ENCODE measurements around the gene HNRNPA0.
"Not testable (repeated sequence)": the region's sequence is repeated elsewhere in the genome, so short reads cannot be mapped to it uniquely, and the experiment has no call there.

The HNRNPA0 gene

DNA sequence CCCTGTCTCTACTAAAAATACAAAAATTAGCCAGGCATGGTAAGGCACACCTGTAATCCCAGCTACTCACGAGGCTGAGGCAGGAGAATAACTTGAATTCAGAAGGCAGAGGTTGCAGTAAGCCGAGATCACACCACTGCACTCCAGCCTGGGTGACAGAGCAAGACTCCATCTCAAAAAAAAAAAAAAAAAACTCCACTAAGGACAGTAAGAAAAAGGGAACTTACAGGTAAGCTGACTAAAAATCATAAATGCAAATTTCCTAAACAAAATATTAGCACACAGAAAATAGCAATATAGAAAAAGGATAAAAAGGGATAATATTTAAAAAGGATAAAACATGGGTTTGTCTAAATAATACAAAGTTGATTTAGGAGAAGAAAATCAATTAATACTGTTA is 27.9 kb upstream of the HNRNPA0 start:
- Histone ChIP-seq H3K27ac (ENCODE audit: low read depth, low read length) (no peak overlapping the region), H3K4me3 (ENCODE audit: insufficient read depth, low read length, poor library complexity, severe bottlenecking) (no peak overlapping the region), H4K20me1 (ENCODE audit: low read depth, low read length) (no peaks in the 10 kb centered on the region), H3K4me2 (ENCODE audit: low read depth, low read length, poor library complexity, severe bottlenecking) (no peak overlapping the region), H3K9me3 (ENCODE audit: insufficient read depth, low read length) (no peaks in the 10 kb centered on the region), H3K9ac (ENCODE audit: low read length) (no peak overlapping the region), H3F3A (ENCODE audit: insufficient read depth) (no peaks in the 10 kb centered on the region), H3K36me3 (ENCODE audit: low read length) (no peaks in the 10 kb centered on the region), H3K27me3 (ENCODE audit: low read length) (no peaks in the 10 kb centered on the region), H2AFZ (ENCODE audit: low read depth, low read length, severe bottlenecking) (no peak overlapping the region), H3K9me2 (replicated peaks; ENCODE audit: insufficient read depth, low read length) (no peaks in the 10 kb centered on the region), H3K79me2 (ENCODE audit: insufficient read depth, low read length) (no peaks in the 10 kb centered on the region)
- TF ChIP-seq, protein P1, sequence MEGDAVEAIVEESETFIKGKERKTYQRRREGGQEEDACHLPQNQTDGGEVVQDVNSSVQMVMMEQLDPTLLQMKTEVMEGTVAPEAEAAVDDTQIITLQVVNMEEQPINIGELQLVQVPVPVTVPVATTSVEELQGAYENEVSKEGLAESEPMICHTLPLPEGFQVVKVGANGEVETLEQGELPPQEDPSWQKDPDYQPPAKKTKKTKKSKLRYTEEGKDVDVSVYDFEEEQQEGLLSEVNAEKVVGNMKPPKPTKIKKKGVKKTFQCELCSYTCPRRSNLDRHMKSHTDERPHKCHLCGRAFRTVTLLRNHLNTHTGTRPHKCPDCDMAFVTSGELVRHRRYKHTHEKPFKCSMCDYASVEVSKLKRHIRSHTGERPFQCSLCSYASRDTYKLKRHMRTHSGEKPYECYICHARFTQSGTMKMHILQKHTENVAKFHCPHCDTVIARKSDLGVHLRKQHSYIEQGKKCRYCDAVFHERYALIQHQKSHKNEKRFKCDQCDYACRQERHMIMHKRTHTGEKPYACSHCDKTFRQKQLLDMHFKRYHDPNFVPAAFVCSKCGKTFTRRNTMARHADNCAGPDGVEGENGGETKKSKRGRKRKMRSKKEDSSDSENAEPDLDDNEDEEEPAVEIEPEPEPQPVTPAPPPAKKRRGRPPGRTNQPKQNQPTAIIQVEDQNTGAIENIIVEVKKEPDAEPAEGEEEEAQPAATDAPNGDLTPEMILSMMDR (IDR thresholded peaks at IDR 0.05; ENCODE audit: insufficient read depth, low read length, poor library complexity, severe bottlenecking), result no peak
- no peak for TF ChIP-seq EZH2phosphoT487 (conservative IDR thresholded peaks at IDR 0.05; ENCODE audit: low read length)

DNA sequence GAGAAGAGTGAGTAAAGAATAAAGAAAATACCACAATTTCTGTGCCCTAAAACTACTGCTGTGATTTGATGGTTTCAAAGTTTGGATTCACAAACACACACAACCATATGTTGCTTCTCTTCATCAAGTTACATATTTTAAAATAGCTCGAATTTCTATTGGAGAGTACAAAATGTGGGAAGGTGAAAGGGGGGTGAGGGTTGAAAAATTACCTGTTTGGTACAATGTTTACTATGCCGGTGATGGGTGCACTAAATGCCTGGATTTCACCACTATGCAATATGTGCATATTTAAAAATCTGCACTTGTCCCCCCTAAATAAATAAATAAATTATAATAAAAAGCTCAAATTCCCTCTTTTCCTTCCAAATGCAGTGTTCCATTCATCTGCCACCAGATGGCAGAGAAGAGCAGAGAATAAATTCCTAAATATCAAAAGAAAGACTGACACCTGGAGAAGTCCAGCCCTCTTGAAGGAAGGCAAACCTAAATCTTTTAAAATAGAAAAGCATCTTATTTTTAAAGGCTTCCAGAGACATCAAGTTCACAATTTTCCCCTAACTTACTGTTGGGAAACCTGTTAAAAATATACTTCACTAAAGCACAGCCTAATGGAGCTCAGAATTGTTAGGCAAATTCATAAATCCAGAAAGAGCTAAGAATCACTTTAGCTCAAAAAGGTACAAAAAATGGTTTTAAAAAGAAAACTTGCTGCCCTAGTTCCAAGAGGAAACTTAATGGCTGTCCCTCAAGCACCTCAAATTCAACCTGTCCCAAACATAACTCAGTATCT is 24.8 kb upstream of the HNRNPA0 start:
- Histone ChIP-seq H3K79me2 (ENCODE audit: insufficient read depth, low read length) (no peaks in the 10 kb centered on the region), H3K4me2 (ENCODE audit: low read depth, low read length, poor library complexity, severe bottlenecking) (no peak overlapping the region), H3K9ac (ENCODE audit: low read length) (no peak overlapping the region), H3K27me3 (ENCODE audit: low read length) (no peaks in the 10 kb centered on the region), H3K9me3 (ENCODE audit: insufficient read depth, low read length) (no peaks in the 10 kb centered on the region), H3K27ac (ENCODE audit: low read depth, low read length) (no peak overlapping the region), H4K20me1 (ENCODE audit: low read depth, low read length) (no peaks in the 10 kb centered on the region), H3K4me3 (ENCODE audit: insufficient read depth, low read length, poor library complexity, severe bottlenecking) (no peak overlapping the region), H3K9me2 (replicated peaks; ENCODE audit: insufficient read depth, low read length) (no peaks in the 10 kb centered on the region), H3F3A (ENCODE audit: insufficient read depth) (no peaks in the 10 kb centered on the region), H2AFZ (ENCODE audit: low read depth, low read length, severe bottlenecking) (no peak overlapping the region), H3K36me3 (ENCODE audit: low read length) (no peaks in the 10 kb centered on the region)
- TF ChIP-seq EZH2phosphoT487 (conservative IDR thresholded peaks at IDR 0.05; ENCODE audit: low read length), result no peak
- TF ChIP-seq, protein P1 (IDR thresholded peaks at IDR 0.05; ENCODE audit: insufficient read depth, low read length, poor library complexity, severe bottlenecking), result peak; percentile 78

DNA sequence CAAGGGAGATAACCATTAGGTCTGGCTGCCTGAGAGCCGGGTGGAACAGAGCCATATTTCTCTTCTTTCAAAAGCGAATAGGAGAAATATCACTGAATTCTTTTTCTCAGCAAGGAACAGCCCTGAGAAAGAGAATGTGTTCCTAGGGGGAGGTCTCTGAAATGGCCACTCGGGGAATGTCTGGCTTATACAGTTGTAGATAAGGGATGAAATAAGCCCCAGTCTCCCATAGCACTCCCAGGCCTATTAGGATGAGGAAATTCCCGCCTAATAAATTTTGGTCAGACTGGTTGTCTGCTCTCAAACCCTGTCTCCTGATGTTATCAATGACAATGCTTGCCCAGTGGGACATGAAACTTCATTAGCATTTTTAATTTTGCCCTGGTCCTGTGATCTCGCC is 13.8 kb upstream of the HNRNPA0 start:
- H3K4me2 ChIP-seq (ENCODE audit: low read depth, low read length, poor library complexity, severe bottlenecking); H3K36me3 ChIP-seq (ENCODE audit: low read length); H3F3A ChIP-seq (ENCODE audit: insufficient read depth); H3K27ac ChIP-seq (ENCODE audit: low read depth, low read length); H4K20me1 ChIP-seq (ENCODE audit: low read depth, low read length); H3K9ac ChIP-seq (ENCODE audit: low read length); H3K9me2 ChIP-seq (replicated peaks; ENCODE audit: insufficient read depth, low read length); H2AFZ ChIP-seq (ENCODE audit: low read depth, low read length, severe bottlenecking); H3K27me3 ChIP-seq (ENCODE audit: low read length); H3K79me2 ChIP-seq (ENCODE audit: insufficient read depth, low read length); H3K4me3 ChIP-seq (ENCODE audit: insufficient read depth, low read length, poor library complexity, severe bottlenecking); H3K9me3 ChIP-seq (ENCODE audit: insufficient read depth, low read length): not testable (repeated sequence)

DNA sequence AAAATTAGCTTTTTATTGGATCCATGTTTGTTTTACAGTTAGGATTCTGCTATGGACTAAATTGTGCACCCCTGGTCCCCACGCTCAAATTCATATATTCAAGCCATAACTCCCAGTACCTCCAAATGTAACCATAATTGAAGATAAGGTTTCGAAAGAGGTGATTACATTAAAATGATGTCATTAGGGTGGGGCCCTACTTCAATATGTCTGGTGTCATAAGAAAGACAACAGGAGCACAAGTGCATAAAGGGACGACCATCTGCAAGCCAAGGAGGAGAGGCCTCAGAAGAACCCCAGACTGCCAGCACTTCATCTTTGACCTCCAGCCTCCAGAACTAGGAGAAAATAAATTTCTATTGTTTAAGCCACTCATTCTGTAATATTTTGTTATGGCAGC is 7.4 kb upstream of the HNRNPA0 start:
- Histone ChIP-seq H3K9me3 (ENCODE audit: insufficient read depth, low read length) (no peaks in the 10 kb centered on the region), H3F3A (ENCODE audit: insufficient read depth) (no peaks in the 10 kb centered on the region), H3K27ac (ENCODE audit: low read depth, low read length) (no peak overlapping the region), H3K9me2 (replicated peaks; ENCODE audit: insufficient read depth, low read length) (no peaks in the 10 kb centered on the region), H3K79me2 (ENCODE audit: insufficient read depth, low read length) (no peaks in the 10 kb centered on the region), H3K4me2 (ENCODE audit: low read depth, low read length, poor library complexity, severe bottlenecking) (no peak overlapping the region), H3K9ac (ENCODE audit: low read length) (no peak overlapping the region), H3K4me3 (ENCODE audit: insufficient read depth, low read length, poor library complexity, severe bottlenecking) (no peak overlapping the region), H2AFZ (ENCODE audit: low read depth, low read length, severe bottlenecking) (no peak overlapping the region), H4K20me1 (ENCODE audit: low read depth, low read length) (no peaks in the 10 kb centered on the region), H3K27me3 (ENCODE audit: low read length) (no peaks in the 10 kb centered on the region), H3K36me3 (ENCODE audit: low read length) (no peaks in the 10 kb centered on the region)
- TF ChIP-seq EZH2phosphoT487 (conservative IDR thresholded peaks at IDR 0.05; ENCODE audit: low read length), result no peak
- TF ChIP-seq, protein P1 (IDR thresholded peaks at IDR 0.05; ENCODE audit: insufficient read depth, low read length, poor library complexity, severe bottlenecking), result no peak
